IPS DF 19.7 (cell line): ENCODE results near the gene TTPAL.

ENCODE experiments used
- DNase-seq: peaks from one replicate; pipeline ENCODE4 v3.0.0-alpha.2; 2013; ENCODE audit warnings: low read depth, low spot score

TTPAL gene

GRCh38 chr20:44442298-44443070 is 33.2 kb upstream of the TTPAL start:
- no peak for DNase-seq

GRCh38 chr20:44445742-44446710 is 29.6 kb upstream of the TTPAL start:
- no peak for DNase-seq

- DNase-seq, result no peak
These were observed 27.8 kb upstream of the TTPAL start for GRCh38 chr20:44447827-44448419.

GRCh38 chr20:44448753-44449546 is 26.7 kb upstream of the TTPAL start:
- peak; percentile 28 for DNase-seq

GRCh38 chr20:44449864-44450263 is 25.8 kb upstream of the TTPAL start:
- DNase-seq, result no peak

GRCh38 chr20:44450281-44450889 is 25.3 kb upstream of the TTPAL start:
- no peak for DNase-seq

GRCh38 chr20:44450903-44451450 is 24.7 kb upstream of the TTPAL start:
- DNase-seq, result no peak

- DNase-seq, result no peak
These were observed 21.2 kb upstream of the TTPAL start for GRCh38 chr20:44454306-44454963.

- no peak for DNase-seq
These were observed 20.5 kb upstream of the TTPAL start for GRCh38 chr20:44455126-44455525.

GRCh38 chr20:44456611-44457010 is 19.1 kb upstream of the TTPAL start:
- no peak for DNase-seq

- no peak for DNase-seq
These were observed 18.7 kb upstream of the TTPAL start for GRCh38 chr20:44457016-44457415.

- no peak for DNase-seq
These were observed 16.4 kb upstream of the TTPAL start for GRCh38 chr20:44459271-44459670.

GRCh38 chr20:44460795-44461141 is 14.9 kb upstream of the TTPAL start:
- DNase-seq, result no peak

- no peak for DNase-seq
These were observed 14.4 kb upstream of the TTPAL start for GRCh38 chr20:44461142-44461802.

- no peak for DNase-seq
These were observed 13.9 kb upstream of the TTPAL start for GRCh38 chr20:44461803-44462174.

GRCh38 chr20:44463466-44463865 is 12.2 kb upstream of the TTPAL start:
- DNase-seq, result no peak

- no peak for DNase-seq
These were observed 11.2 kb upstream of the TTPAL start for GRCh38 chr20:44464514-44464913.

GRCh38 chr20:44465001-44465560 is 10.6 kb upstream of the TTPAL start:
- DNase-seq, result no peak

GRCh38 chr20:44467289-44467883 is 8.3 kb upstream of the TTPAL start:
- DNase-seq, result peak; percentile 28
